Caco-2 (cell line): ENCODE data around the gene NRXN3. TPM values are rescaled to one million over a fixed set of nuclear protein-coding genes. Genes with fewer than 3 reads are reported as not detected.

Experiments used
- BruUV-seq: library from RNA; stranded (reverse); fragments of 400-500 nt; replicated peaks from 2 replicates; lab custom pipeline; 2021; lab: Mats Ljungman, UMichigan
- CTCF ChIA-PET: fragments of 300-600 bp; sonication (Branson Sonifier 250); formaldehyde crosslinking; loops from one replicate; lab custom pipeline; 2022; ENCODE audit warnings: antibody characterized with exemption; lab: Charles Lee
- POLR2A ChIA-PET: fragments of 300-600 bp; sonication (Branson Sonifier 250); formaldehyde crosslinking; loops from one replicate; lab custom pipeline; 2022; ENCODE audit warnings: antibody characterized with exemption; lab: Charles Lee
- DNase-seq, 2 experiments: peaks; one replicate each; pipeline versions ENCODE4 v3.0.0 to v3.0.0-alpha.2; 2020 to 2022
- H3K27me3 ChIP-seq: replicated peaks from 2 replicates; pipeline ENCODE4 v1.6.0; 2011; ENCODE audit warnings: low read length; ENCODE audit not compliant: control insufficient read depth, insufficient read depth
- H3K36me3 ChIP-seq: 2 replicates; pipeline ENCODE4 v1.5.1; 2011; ENCODE audit warnings: low read length; ENCODE audit not compliant: control insufficient read depth, insufficient read depth
- H3K4me1 ChIP-seq: fragments of 250-450 bp; sonication (Bioruptor Pico); 2 replicates; pipeline ENCODE4 v1.5.1; 2020; ENCODE audit warnings: mild to moderate bottlenecking
- H3K4me3 ChIP-seq: 2 replicates; pipeline ENCODE4 v1.5.1; 2011; ENCODE audit warnings: low read depth, mild to moderate bottlenecking, control low read depth, low read length
- H3K9me3 ChIP-seq: fragments of 250-450 bp; sonication (Bioruptor Pico); 2 replicates; pipeline ENCODE4 v1.5.1; 2020; ENCODE audit warnings: mild to moderate bottlenecking, moderate library complexity
- H3K27ac Mint-ChIP-seq: one replicate; pipeline ENCODE4 v1.8.0; 2022; ENCODE audit warnings: mixed read lengths; ENCODE audit not compliant: unreplicated experiment
- H3K27me3 Mint-ChIP-seq: one replicate; pipeline ENCODE4 v1.8.0; 2022; ENCODE audit warnings: mixed read lengths; ENCODE audit not compliant: insufficient read depth, unreplicated experiment
- H3K36me3 Mint-ChIP-seq: one replicate; pipeline ENCODE4 v1.8.0; 2022; ENCODE audit warnings: mild to moderate bottlenecking, mixed read lengths; ENCODE audit not compliant: insufficient read depth, unreplicated experiment
- H3K4me1 Mint-ChIP-seq: one replicate; pipeline ENCODE4 v1.8.0; 2022; ENCODE audit warnings: low read depth, mixed read lengths; ENCODE audit not compliant: unreplicated experiment
- H3K4me3 Mint-ChIP-seq: one replicate; pipeline ENCODE4 v1.8.0; 2022; ENCODE audit warnings: mild to moderate bottlenecking, moderate library complexity, mixed read lengths; ENCODE audit not compliant: unreplicated experiment
- H3K9me3 Mint-ChIP-seq: one replicate; pipeline ENCODE4 v1.8.0; 2022; ENCODE audit warnings: mixed read lengths; ENCODE audit not compliant: unreplicated experiment
- CTCF ChIP-seq, 2 experiments: fragments of 200-600 bp in 1 of 2; IDR thresholded peaks; 1 replicate in 1 of 2; 2 replicates in 1 of 2; pipeline versions ENCODE4 v1.5.1 to v1.8.0; 2011 to 2022; ENCODE audit warnings: antibody characterized with exemption in 1 of 2, control low read depth in 1 of 2, inconsistent platforms in 1 of 2, low read depth in 1 of 2, low read length in 1 of 2, mild to moderate bottlenecking in 1 of 2, moderate library complexity in 1 of 2; ENCODE audit not compliant: insufficient read depth in 1 of 2, severe bottlenecking in 1 of 2, unreplicated experiment in 1 of 2
- intact Hi-C: fragments of 100-400 bp; cut with micrococcal nuclease; formaldehyde crosslinking; loops from one replicate; pipeline ENCODE4 v1.10.0; 2022; ENCODE audit not compliant: unreplicated experiment
- total RNA-seq: library from RNA; stranded (reverse); gene quantifications from 2 replicates; pipeline ENCODE4 v1.2.3, GENCODE V29; 2022

NRXN3 gene
- total RNA-seq, 1 experiment from 2014 or later, result 12.4 TPM

- BruUV-seq, result no TSS peak
- no peaks in the 10 kb centered on the region for H3K9me3 Mint-ChIP-seq
- H3K4me1 Mint-ChIP-seq, result no peaks in the 10 kb centered on the region
- H3K27me3 Mint-ChIP-seq, result peaks cover 16% of the 10 kb centered on the region
- POLR2A ChIA-PET, result no interaction called here
- H3K36me3 Mint-ChIP-seq, result no peaks in the 10 kb centered on the region
- H3K4me3 ChIP-seq, result no peak overlapping the region
- H3K4me3 Mint-ChIP-seq, result no peak overlapping the region
- no peaks in the 10 kb centered on the region for H3K9me3 ChIP-seq
- intact Hi-C loops, result no loop called here
- no peaks in the 10 kb centered on the region for H3K4me1 ChIP-seq
- H3K27ac Mint-ChIP-seq, result no peak overlapping the region
- CTCF ChIA-PET, result no interaction called here
- no peak for TF ChIP-seq CTCF (IDR thresholded peaks at IDR 0.05; ENCODE audit: insufficient read depth in 1 of 2, low read depth in 1 of 2, low read length in 1 of 2, severe bottlenecking in 1 of 2, unreplicated experiment in 1 of 2)
- no peaks in the 10 kb centered on the region for H3K36me3 ChIP-seq
- H3K27me3 ChIP-seq, result no peaks in the 10 kb centered on the region
- DNase-seq, result no peak
Observed at GRCh38 chr14:78709795-78710557, 539.8 kb downstream of the NRXN3 start.

DNA sequence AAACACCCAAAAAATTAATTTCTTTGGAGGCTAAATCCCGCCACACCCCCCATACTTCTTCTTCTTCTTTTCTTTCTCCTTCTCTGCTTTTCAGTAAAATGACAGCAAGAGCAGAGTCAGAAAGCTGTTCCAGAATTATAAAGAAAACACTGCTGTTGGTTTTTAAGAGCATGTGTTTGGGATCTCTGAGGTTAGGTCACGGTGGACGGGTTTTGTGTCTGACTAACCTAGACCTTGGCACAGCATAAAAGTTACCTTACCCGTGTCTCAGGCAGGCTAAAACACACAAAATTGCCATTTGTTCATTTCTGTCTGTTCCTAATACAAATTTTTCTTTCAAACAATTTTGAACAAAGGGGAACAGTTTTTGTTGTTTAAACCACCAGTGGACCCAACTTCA is 540.8 kb downstream of the NRXN3 start:
- no peak overlapping the region for H3K4me3 Mint-ChIP-seq
- intact Hi-C loops, result no loop called here
- H3K4me3 ChIP-seq, result no peak overlapping the region
- TF ChIP-seq CTCF (IDR thresholded peaks at IDR 0.05; ENCODE audit: insufficient read depth in 1 of 2, low read depth in 1 of 2, low read length in 1 of 2, severe bottlenecking in 1 of 2, unreplicated experiment in 1 of 2), result no peak
- no peaks in the 10 kb centered on the region for H3K36me3 ChIP-seq
- no peaks in the 10 kb centered on the region for H3K27me3 ChIP-seq
- CTCF ChIA-PET, result no interaction called here
- peaks cover 14% of the 10 kb centered on the region for H3K27me3 Mint-ChIP-seq
- H3K9me3 ChIP-seq, result no peaks in the 10 kb centered on the region
- POLR2A ChIA-PET, result no interaction called here
- no peak overlapping the region for H3K27ac Mint-ChIP-seq
- no peaks in the 10 kb centered on the region for H3K4me1 Mint-ChIP-seq
- no TSS peak for BruUV-seq
- no peaks in the 10 kb centered on the region for H3K4me1 ChIP-seq
- H3K36me3 Mint-ChIP-seq, result no peaks in the 10 kb centered on the region
- H3K9me3 Mint-ChIP-seq, result no peaks in the 10 kb centered on the region
- DNase-seq, result no peak

- BruUV-seq, result no TSS peak
Observed at GRCh38 chr14:78713716-78714115, 543.5 kb downstream of the NRXN3 start.

More at GRCh38 chr14:78713716-78714115, 543.5 kb downstream of the NRXN3 start:
- ChIA-PET CTCF (no interaction called here), POLR2A (no interaction called here)
- no peak for TF ChIP-seq CTCF (IDR thresholded peaks at IDR 0.05; ENCODE audit: insufficient read depth in 1 of 2, low read depth in 1 of 2, low read length in 1 of 2, severe bottlenecking in 1 of 2, unreplicated experiment in 1 of 2)
- no peaks in the 10 kb centered on the region for H3K36me3 ChIP-seq
- no peak for DNase-seq
- Mint-ChIP-seq H3K27ac (no peak overlapping the region), H3K36me3 (no peaks in the 10 kb centered on the region), H3K9me3 (no peaks in the 10 kb centered on the region), H3K27me3 (peaks cover 10% of the 10 kb centered on the region), H3K4me1 (no peaks in the 10 kb centered on the region), H3K4me3 (no peak overlapping the region)
- H3K4me1 ChIP-seq, result no peaks in the 10 kb centered on the region
- intact Hi-C loops, result no loop called here
- no peaks in the 10 kb centered on the region for H3K27me3 ChIP-seq
- H3K4me3 ChIP-seq, result no peak overlapping the region
- H3K9me3 ChIP-seq, result no peaks in the 10 kb centered on the region
